Thyroid gland (tissue), 4 donors: ENCODE data around the gene ZNF536. TPM values are rescaled to one million over a fixed set of nuclear protein-coding genes. Genes with fewer than 3 reads are reported as not detected.

ENCODE experiments used
- DNase-seq, 2 donors: peaks; one replicate each; pipeline ENCODE4 v3.0.0-alpha.2; 2019
- H3K27ac ChIP-seq, 3 donors: fragments of 200-600 bp; sonication (generic); 1 replicate in 2 of 3; 2 replicates in 1 of 3; pipeline ENCODE4 v1.5.1; 2016 to 2019; ENCODE audit warnings: mild to moderate bottlenecking in 1 of 3, moderate library complexity in 1 of 3
- H3K27me3 ChIP-seq: fragments of 200-600 bp; sonication (generic); one replicate; pipeline ENCODE4 v1.5.1; 2019
- H3K36me3 ChIP-seq, 2 donors: fragments of 200-600 bp; sonication (generic); one replicate each; pipeline ENCODE4 v1.5.1; 2016 to 2019
- H3K4me1 ChIP-seq, 2 donors: fragments of 200-600 bp; sonication (generic); one replicate each; pipeline ENCODE4 v1.5.1; 2017 to 2019
- H3K4me3 ChIP-seq, 3 donors: fragments of 200-600 bp; sonication (generic); replicated peaks in 1 of 3; 1 replicate in 2 of 3; 2 replicates in 1 of 3; pipeline ENCODE4 v1.5.1; 2016; ENCODE audit warnings: mild to moderate bottlenecking in 1 of 3
- H3K9me3 ChIP-seq: fragments of 200-600 bp; sonication (generic); one replicate; pipeline ENCODE4 v1.5.1; 2017
- CTCF ChIP-seq, 6 experiments: fragments of 200-600 bp in 3 of 6; fragments of 450-650 bp in 3 of 6; sonication (generic) in 3 of 6; IDR thresholded peaks; one replicate each; pipeline ENCODE4 v1.5.1; 2016 to 2019; ENCODE audit warnings: antibody characterized with exemption in 6 of 6, mild to moderate bottlenecking in 2 of 6, inconsistent platforms in 1 of 6, moderate library complexity in 1 of 6
- POLR2A ChIP-seq, 2 donors: fragments of 450-650 bp; IDR thresholded peaks; one replicate each; pipeline ENCODE4 v1.6.1; 2017; ENCODE audit warnings: antibody characterized with exemption in 2 of 2, mild to moderate bottlenecking in 2 of 2, moderate library complexity in 1 of 2
- WGBS, 2 donors: methylation state at CpG; one replicate each; pipeline ENCODE4 v1.1.5; 2017; 5-methylcytosine and 5-hydroxymethylcytosine counted together
- intact Hi-C: fragments of 100-400 bp; cut with DNase I; formaldehyde crosslinking; loops from one replicate; pipeline ENCODE4 v1.15.1; 2023
- total RNA-seq, 4 donors: library from RNA; depleted of rRNA; stranded (reverse); fragments of >200 nt; gene quantifications; one replicate each; pipeline ENCODE4 v1.2.3, GENCODE V29; 2016

Gene ZNF536
- total RNA-seq, 4 donors from 2014 or later: 1.1 to 10.8 (median 5.3) TPM

- intact Hi-C loops: no loop called here
- no peaks in the 10 kb centered on the region for H3K27me3 ChIP-seq
- no peaks in the 10 kb centered on the region for H3K9me3 ChIP-seq
- H3K36me3 ChIP-seq: no peaks in the 10 kb centered on the region
- no peak overlapping the region for H3K4me3 ChIP-seq
- TF ChIP-seq POLR2A (IDR thresholded peaks at IDR 0.05): no peak
- no peak for TF ChIP-seq CTCF (IDR thresholded peaks at IDR 0.05)
- H3K4me1 ChIP-seq: no peaks in the 10 kb centered on the region
- H3K27ac ChIP-seq: no peak overlapping the region
- 87 to 89% methylated on average over 3 of the region's 3 CpGs for WGBS, 2 donors
- DNase-seq: no peak
Observed at GRCh38 chr19:30605333-30605732, 233.1 kb downstream of the ZNF536 start.

GRCh38 chr19:30606114-30607050 is 234.2 kb downstream of the ZNF536 start:
- WGBS, 2 donors: 72 to 75% methylated on average over 8 of the region's 8 CpGs
- no peak for DNase-seq
- Histone ChIP-seq H3K4me1 (no peaks in the 10 kb centered on the region), H3K36me3 (no peaks in the 10 kb centered on the region), H3K27ac (no peak overlapping the region), H3K4me3 (no peak overlapping the region), H3K27me3 (no peaks in the 10 kb centered on the region), H3K9me3 (no peaks in the 10 kb centered on the region)
- intact Hi-C loops: no loop called here
- TF ChIP-seq POLR2A (IDR thresholded peaks at IDR 0.05) (no peak), CTCF (IDR thresholded peaks at IDR 0.05) (no peak)
